HG03060 (cell line): ENCODE results near the gene MESP1.
A peak's percentile ranks its signal among the peaks of the same experiment; 100 is the strongest.
"Not testable (repeated sequence)": the region's sequence is repeated elsewhere in the genome, so short reads cannot be mapped to it uniquely, and the experiment has no call there.

Experiments used
- ATAC-seq: cut with Tn5 transposase; IDR thresholded peaks from one replicate; pipeline ENCODE4 v1.9.1; 2021; ENCODE audit warnings: low read depth, moderate number of reproducible peaks; ENCODE audit not compliant: unreplicated experiment

Gene MESP1

GRCh38 chr15:89750560-89751542 is at the start of gene MESP1:
TSS of gene MESP1 (minus strand) at chr15:89751249. CDS start at chr15:89751231, 18 bp downstream.
- ATAC-seq, result peak; percentile 95

GRCh38 chr15:89799918-89800498 is 49.0 kb upstream of the MESP1 start:
- no peak for ATAC-seq

GRCh38 chr15:89799011-89799911 is 48.2 kb upstream of the MESP1 start:
- ATAC-seq, result no peak

GRCh38 chr15:89797678-89798201 is 46.7 kb upstream of the MESP1 start:
- ATAC-seq, result no peak

- ATAC-seq, result no peak
Observed at GRCh38 chr15:89795996-89796395, 44.9 kb upstream of the MESP1 start.

- ATAC-seq, result no peak
Observed at GRCh38 chr15:89794627-89795241, 43.7 kb upstream of the MESP1 start.

GRCh38 chr15:89792106-89792805 is 41.2 kb upstream of the MESP1 start:
- ATAC-seq, result no peak

GRCh38 chr15:89790661-89791060 is 39.6 kb upstream of the MESP1 start:
- no peak for ATAC-seq

- no peak for ATAC-seq
Observed at GRCh38 chr15:89790206-89790605, 39.2 kb upstream of the MESP1 start.

- not testable (repeated sequence) for ATAC-seq
Observed at GRCh38 chr15:89788585-89788984, 37.5 kb upstream of the MESP1 start.

- no peak for ATAC-seq
Observed at GRCh38 chr15:89787944-89788343, 36.9 kb upstream of the MESP1 start.

GRCh38 chr15:89785774-89786140 is 34.7 kb upstream of the MESP1 start:
- ATAC-seq, result no peak

- ATAC-seq, result no peak
Observed at GRCh38 chr15:89785064-89785773, 34.2 kb upstream of the MESP1 start.

- no peak for ATAC-seq
Observed at GRCh38 chr15:89784686-89784960, 33.6 kb upstream of the MESP1 start.

- ATAC-seq, result no peak
Observed at GRCh38 chr15:89783861-89784685, 33.0 kb upstream of the MESP1 start.

- ATAC-seq, result no peak
Observed at GRCh38 chr15:89783111-89783860, 32.2 kb upstream of the MESP1 start.

GRCh38 chr15:89782619-89782950 is 31.5 kb upstream of the MESP1 start:
- not testable (repeated sequence) for ATAC-seq
